NOMO-1 (cell line): ENCODE results near the gene TMEM132C.

ENCODE experiments used
- DNase-seq, 2 experiments: peaks; one replicate each; lab custom pipeline; 2025; ENCODE audit not compliant: unreplicated experiment in 2 of 2; lab: John Stamatoyannopoulos, UW

Gene TMEM132C

DNA sequence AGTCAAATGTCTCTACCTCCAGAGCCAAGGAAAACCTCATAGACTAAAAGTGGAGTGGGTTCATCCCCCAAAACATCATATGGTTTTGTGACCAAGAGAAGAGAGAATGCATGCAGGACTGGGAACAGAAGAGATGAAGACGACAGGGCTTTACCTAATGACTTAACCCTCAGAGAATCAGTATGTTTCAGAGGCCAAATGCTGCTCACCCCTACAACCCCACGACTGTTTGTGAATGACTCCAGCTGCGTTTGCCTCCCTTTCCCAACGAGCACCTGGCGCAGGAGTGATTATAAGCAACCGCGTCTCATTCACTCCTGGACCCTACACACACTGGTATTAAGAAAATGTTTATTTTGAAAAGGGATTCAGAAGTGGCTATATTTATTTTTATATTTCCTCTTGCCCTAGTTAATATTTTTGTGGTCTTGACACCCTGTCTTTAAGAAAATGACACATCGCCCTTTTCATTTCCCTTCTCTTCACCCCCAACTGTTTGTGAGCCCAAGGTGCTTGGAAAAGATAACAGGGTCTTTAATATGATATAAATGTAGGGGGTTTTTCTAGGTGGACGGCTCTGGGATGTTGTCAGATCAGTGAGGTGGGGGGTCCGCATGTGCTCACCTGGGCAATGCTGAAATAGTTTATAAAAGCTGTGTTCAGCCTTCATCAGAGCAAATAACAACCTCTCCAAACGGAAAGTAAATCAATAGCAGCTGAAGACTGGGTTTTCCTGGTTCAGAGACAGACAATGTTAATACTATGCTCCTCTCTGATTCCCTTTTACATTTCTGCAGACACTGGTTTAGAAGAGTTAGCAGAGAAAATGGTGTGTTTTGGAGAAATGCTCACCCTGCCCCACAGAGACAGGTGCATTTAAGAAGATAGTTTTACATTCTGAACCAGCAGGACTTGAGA, 479.1 kb downstream of the TMEM132C start:
- no peak for DNase-seq

DNA sequence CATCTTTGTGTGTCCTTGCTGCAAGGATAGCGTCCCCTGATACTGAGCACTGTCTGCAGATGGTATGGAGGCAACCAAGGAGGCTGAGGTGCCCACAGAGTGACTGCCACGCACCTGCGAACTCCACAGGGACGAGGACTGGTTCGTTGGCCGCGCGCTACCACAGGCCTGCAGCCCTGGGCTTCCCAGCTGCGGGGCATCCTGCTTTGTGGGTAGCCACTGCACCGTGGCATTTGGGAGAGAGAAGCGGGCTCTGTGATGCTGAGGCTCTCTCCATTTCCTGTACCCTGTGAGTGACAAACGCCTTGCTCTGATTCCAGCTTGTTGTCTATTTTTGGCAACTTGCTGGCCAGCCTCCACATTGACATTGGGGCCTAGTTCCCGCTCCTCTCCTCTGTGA, 480.5 kb downstream of the TMEM132C start:
- no peak for DNase-seq

DNA sequence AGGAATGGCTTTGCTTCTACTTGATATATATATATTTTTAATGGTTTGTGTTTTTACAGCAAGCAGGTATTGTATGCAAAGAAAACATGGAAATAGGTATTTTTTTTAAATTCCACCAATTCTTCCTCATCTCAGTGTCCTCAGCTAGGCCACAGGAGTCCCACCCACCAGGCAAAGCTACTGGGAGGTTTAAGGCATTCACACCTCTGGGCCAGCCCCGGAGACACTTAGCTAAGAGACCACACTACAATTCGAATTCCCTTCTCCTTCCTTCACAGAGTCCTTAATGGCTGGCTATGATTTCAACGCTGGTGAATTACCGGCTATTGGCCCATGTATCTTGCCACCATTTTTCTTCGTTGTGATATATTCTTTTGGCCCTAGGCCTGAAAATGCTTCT, 485.4 kb downstream of the TMEM132C start:
- DNase-seq = no peak

DNA sequence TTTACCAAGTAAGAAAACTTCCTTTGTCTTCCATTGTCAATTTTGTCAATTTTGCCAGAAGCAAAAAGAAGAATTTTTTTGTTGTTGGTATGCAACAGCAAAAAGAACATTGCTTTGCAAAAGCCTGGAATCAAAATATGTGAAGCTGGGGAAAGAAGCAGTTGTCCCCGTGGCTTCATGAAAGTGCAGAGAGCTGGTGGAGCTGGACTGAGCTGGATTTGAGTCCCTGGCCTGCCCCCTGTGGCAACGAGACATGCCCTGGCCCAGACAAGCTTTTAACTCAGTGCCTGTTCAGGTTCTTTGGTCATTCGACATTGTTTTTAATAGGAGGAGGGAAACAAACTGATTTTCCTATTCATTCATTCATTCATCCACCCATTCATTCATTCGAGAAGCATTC, 486.5 kb downstream of the TMEM132C start:
- no peak for DNase-seq

DNA sequence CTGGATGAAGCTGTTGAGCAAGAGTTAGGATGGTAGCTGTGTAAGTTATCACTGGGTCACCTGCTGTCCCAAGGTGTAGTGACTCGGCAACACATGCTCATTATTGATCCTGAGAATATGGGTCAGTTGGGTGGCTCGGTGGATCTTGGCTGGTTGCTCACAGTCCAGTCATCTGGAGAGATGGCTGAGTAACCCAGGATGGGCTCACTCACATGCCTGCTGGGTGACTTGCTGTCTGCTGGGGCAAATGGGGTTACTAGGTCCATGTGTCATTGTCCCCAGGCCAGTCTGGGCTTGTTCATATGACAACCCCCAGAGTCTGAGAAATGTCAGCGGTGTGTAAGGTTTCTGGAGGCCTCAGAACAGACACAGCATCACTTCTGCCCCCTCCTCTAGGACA, 487.3 kb downstream of the TMEM132C start:
- DNase-seq = no peak

DNA sequence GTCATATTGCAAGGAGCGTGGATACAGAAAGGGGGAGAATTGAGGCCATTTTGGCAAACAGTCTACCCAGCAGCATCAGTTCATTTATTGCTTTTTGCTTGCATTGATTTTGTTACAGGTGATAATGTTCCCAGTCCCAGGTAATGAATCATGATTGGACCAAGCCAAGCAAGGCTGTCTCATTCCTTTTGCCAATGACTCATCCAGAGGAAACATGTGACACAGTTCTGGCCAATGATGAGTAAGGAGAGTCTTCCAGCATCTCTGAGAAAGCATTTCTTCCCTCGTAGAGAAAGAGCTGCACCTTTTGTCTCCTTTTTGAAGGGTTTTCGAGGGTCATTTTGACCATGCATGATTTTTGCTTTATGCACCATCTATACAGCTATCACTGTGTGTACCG, 488.6 kb downstream of the TMEM132C start:
- no peak for DNase-seq
